ENCODE data around the gene RAD51B.

GRCh38 chr14:68088451-68088854 is 268.9 kb downstream of the RAD51B start:
- no peak for TF ChIP-seq POLR2A (IDR thresholded peaks at IDR 0.05; ENCODE audit: low read depth, low read length)
- TF ChIP-seq POLR2AphosphoS5 (IDR thresholded peaks at IDR 0.05; ENCODE audit: low read depth, low read length) = no peak
- TF ChIP-seq TAF1 (IDR thresholded peaks at IDR 0.05; ENCODE audit: low read depth, low read length) = no peak
- no peak for TF ChIP-seq POU2F2 (IDR thresholded peaks at IDR 0.05; ENCODE audit: low read depth, low read length)
- no peak for TF ChIP-seq SPI1 (IDR thresholded peaks at IDR 0.05; ENCODE audit: low read depth, low read length)

Data from GM12891 (cell line).